Measurements from ENCODE around the gene CYB5R3.

CYB5R3 gene

DNA sequence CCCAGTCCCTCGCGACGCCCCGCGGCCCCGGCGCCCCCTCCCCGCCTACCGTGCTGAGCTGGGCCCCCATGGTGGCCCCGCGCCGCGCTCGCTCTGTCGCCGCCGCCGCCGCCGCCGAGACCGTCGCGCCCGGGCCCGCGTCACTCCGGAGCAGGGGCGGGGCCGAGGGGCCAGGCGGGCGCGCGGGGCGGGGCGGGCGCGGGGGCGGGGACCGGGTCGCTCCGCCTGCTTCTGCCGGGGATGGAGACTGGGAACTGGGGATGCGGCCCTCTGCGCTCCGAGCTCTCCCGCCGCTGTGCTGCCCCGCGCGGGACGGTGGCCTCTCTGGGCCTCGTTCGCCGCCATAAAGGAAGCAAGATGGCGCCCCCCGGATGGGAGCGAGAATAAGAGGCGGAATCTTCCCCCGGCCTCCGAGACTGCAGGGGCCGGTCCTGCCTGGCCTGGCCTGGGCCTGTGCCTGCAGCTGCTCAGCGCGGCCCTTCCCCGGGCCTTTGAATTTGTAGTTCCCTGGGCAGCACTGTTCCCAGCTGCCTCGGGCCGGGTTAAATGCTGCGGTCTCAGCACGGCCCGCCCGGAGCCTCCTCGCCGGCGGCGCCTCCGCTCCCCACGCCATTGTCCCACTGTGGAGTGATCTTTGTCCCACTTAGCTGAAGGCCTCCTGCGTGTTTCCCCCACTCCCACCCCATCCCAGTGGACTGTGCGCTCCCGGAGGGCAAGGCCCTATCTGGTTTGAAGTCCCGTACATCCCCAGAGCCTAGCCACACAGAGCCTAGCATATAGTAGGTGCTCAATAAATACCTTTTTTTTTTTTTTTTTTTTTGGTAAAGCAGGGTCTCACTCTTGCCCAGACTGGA, at the start of gene CYB5R3:
Gene CYB5R3 (minus strand): TSS at position 147 of the 854 bp plus-strand sequence. CDS start 77 bp downstream, at position 70.
- DNase-seq, result peak; percentile 77

DNA sequence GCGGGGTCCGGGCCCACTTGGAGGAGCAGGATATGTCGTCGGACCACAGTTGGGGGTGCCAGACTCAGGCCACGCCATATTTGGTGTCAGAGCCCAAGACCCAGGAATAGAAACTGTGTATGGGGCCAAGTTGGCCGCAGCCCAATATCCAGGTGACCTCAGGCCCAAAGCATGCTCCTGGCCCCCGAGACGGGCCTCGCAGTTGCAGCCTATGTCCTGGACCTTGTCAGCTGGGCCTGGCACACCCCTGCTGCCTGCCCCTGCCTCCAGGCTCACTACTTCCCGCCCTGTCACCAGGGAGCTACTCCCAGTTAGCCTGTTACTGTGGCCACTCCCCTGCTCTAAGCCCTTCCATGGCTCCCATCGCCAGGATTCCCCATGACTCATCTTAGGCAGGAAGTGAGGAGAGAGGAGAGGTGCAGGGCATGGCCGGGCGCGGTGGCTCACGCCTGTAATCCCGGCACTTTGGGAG, 48.4 kb upstream of the CYB5R3 start:
- no peak for DNase-seq

DNA sequence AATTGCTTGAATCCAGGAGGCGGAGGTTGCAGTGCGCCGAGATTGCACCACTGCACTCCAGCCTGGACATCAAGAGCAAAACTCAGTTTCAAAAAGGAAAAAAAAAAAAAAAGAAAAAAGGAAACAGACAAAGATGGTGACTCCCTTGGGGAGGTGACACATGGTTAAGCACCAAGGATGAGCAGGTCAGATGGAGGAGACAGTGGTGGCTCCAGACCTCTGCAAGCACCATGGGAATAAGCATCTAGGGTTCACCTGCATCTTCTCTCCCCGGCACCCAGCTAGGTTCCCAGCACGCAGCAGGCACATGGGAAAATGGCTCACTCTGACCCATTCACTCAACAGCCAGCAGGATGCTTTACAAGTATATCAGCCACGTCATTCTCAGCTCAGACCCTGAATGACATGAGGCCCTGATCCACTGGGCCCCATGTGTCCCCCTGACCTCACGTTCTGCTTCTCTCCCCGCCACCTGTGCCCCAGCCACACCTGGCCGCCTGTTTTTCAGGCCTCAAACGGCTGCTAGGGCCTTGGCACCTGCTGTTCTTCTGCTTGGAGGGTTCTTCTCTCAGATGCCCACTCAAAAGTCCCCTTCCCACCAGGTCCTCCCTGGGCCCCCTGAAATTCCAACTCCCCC, 47.3 kb upstream of the CYB5R3 start:
- no peak for DNase-seq

DNA sequence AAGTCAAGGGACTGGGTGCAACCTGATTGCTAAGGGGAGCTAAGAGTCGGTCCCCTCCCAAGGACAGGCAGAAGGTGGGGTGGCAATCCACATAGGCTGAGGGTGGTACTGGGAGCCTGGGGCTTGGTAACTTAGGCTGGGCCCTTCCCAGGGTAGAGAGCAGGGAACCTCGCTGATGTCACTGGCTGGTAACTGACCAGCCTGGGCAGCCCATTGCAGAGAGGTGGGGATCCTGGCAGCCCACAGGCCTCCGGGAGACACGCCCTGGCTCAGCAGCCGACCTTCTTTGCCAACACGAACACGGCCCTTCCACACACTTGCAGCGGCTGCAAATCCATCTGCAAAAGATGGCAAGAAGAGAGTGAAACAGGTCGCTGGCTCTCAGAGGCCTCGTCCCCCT, 46.1 kb upstream of the CYB5R3 start:
- no peak for DNase-seq

DNA sequence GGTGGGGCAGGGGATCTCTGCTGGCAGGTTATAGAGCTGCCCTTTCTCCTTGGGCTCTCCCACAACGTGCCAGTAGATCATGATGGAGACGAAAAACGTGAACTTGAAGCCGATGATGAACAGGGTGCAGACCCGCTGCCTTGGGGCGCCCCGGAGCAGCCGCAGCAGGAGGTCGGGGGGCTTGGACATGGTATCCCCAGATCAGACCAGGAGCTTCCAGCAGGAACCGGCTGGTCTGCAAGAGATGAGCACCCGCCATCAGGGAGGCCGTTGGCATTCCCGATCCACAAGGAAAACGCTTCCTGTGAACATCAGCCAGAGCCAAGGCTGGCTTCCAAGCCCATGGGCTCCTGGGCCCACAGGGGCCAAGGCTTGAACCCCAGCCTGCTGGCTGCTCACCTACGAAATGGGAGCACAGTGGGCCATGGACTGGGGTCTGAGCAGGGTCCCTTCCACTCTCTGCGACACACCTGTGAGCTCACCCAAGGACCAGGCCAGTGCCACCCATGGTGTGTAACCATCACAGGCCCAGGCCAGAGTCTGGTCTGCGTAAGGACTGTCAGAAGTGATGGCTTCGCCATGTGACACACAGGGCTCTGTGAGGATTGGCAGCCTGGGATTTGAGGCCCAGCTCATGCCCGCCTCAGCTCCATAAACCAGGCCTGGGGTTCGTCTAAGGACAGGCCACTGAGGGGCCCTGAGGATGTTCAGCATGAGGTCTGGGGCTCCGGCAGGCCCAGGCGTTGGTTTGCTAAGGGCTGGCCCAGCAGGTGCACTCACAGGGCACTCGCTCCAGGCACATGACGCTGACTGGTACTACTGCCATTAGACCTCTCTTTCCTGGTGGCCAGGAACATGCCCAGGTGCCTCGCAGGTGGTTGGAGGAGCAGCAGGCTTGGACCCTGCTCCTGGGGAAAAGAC, 44.8 kb upstream of the CYB5R3 start:
- DNase-seq, result no peak

DNA sequence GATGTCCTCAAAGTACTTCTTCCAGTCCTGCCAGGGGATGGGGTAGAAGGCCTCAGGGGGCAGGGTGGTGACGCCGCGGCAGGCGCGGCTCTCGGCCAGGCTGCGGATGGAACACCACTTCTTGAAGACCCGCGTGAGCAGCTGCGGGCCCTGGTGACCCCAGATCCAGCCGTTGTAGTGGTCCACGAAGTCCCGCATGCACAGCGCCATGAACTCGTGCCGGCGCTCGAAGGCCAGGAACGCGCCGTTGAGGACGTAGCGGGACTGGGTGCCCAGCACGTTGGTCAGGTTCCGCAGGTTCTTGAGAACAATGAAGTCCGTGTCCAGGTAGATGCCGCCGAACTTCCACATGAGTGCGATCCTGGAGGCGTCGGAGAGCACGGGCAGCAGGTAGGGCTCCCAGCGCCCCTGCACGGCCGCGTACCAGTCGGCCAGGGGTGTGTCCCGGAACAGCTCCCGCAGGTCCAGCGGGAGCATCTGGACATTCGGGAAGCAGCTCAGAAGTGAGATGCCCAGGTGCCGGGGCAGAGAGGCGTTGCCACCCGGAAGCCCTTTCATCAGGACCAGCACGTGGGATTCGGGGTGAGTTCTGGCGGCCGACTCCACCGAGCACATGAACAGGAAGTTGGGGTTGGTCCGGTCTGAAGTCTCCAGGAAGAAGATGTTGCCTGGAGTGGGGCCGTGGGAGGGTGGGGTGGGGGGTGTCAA, 44.0 kb upstream of the CYB5R3 start:
- DNase-seq, result no peak

DNA sequence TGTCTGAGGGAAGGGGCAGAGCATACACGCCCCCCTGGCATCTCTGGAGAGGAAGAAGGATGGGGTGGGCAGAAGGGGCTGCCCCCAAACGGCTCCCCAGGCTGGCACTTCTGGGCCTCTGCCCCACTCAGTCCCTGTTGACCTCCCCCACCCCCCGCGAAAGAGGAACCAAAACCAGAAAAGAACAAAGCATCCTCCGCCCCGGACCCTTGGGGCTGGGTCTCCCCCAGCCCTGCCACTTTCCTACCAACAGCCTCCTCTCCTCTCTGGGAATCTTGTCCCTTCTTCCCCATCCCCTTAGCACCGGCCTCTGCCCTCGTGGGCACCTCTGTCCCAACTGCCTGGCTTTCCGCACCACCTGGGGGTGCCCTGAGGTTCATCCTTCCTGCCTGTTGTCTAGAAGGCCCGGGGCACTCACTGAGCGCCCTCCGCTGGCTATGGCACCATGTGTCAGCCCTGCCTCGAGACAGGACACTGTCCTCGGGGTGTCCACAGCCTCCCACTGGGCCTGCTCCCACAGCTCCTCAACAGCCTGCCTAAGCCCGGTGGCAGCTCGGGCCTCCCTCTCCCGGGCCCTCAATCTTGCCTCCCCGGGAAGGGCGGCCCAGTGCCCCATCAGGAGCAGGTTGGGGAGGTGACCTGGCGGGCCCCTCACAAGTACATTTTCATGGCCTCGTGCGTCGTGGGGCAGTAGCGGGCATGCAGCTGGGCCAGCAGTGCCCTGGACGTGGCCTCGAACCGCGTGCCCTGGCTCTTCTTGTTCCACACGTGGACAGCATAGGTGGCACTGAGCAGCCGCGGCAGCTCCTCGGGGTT, 43.3 kb upstream of the CYB5R3 start:
- DNase-seq, result no peak

DNA sequence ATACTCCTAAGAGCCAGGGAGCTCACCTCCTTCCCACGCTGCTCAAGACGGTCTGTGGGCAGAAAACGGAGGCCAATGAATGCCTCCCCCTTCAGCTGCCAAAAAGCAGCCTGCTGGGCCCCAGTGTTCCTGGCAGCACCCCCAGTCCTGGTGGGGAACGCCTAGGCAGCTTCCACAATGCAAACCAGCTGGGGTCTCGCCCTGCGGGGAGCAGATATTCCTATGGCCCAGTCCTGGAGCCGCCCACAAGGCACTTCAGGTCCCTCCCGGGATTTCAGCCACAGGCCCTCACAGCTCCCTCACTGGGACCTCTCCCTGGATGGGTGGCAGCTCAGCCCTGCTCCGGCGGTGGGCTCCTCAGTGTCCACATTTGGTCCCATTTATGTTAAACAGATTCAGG, 42.2 kb upstream of the CYB5R3 start:
- DNase-seq, result no peak

DNA sequence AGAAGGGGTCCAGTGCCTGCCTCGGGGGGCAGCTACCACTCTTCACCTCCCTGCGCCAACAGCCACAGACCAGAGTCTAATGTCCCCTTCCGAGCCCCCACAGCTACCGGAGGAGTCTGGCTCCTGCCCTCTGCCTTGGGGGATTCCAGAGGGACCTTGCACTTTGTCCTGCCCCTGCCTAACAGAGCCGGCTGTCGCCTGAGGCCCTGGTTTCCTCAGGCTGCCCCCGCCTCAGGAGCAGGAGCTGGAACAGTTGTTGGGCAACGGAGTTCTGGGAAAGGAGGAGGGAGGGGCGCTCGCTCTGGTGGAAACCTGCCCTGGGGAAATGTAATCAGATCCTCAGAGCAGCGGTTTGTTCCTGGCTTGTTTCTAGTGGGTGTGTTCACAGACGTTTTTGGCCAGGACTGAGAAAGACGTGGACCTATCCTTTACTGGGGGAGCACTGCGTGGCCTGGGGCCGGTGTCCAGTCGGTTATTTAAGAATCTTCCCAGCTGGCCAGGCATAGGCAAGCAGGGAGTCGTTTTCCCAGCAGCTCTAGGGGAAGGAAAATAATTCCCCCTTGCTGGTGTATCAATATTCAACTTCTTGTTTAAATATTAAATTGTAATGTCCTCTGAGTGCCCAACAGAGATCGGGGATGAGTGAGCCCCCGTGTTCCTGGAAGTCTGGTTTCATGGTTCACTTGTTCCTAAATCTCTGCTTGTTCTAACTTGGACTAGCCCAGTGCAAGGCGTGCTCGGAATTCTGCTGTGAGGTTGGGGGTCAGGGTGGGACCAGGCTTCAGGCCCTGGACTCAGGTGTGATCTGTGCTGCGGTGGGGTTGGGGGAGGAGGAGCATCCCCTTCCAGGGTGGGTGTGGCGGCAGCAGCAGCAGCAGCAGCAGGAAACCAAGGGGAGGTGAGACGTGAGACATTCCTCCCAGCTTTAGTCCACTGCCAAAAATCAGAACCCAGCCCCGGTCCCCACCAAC, 39.3 kb upstream of the CYB5R3 start:
- no peak for DNase-seq

DNA sequence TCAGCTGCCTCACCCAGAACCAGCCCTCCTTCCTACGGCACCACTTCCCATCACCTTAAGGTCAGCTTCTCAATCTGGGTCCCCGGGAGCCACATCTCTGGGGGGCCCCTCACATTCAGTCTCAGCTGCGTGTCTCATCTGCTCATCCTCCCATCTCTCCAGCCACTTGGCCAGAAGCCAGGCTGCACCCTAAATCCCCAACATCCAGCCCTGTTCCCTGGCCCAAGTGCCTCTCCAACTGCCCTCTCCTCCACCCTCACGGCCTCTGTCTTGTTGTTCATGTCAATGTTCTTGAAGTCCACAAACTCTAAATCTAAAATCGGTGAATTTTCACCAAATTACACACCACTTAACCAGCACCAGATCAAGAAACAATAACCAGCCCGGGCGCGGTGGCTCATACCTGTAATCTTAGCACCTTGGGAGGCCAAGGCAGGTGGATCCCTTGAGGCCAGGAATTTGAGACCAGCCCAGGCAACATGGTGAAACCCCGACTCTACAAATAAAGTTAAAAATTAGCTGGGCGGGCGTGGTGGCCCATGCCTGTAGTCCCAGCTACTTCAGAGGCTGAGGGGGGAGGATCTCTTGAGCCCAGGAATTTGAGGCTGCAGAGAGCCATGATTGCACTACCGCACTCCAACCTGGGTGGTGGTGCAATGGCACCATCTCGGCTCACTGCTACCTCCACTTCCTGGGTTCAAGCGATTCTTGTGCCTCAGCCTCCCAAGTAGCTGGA, 37.7 kb upstream of the CYB5R3 start:
- no peak for DNase-seq

DNA sequence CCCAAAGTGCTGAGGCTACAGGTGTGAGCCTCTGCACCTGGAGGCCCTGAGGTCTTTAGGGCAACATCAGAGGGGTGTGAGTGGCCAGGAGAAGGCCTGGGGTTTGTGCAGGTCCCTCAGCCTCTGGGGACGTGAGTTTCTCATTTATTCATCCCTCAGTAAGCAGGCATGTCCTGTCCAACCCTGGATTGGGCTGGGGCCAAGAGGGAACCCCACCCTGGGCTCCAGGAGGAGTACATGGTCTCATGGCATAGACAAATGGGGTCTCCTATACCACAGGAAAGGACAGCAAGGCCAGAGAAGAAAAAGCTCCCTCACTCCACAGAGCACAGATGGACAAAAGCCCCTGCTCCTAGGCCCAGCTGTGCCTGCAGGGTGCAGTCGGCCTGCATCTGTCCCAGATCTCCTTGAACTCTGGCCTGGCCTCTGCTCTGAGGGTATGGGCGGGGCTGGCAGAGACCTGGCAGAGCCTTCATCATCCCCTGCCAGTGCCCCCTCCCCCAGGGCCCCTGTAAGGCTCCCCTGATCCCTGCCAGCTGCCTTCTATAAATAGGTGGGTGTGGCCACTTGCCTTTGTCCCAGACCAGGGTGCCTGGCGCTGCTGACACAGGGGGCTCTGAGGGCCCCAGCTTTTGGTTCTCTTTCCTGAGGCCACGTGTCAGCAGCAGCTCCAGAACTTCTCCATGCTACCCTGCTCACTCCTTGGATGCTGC, 36.9 kb upstream of the CYB5R3 start:
- no peak for DNase-seq

DNA sequence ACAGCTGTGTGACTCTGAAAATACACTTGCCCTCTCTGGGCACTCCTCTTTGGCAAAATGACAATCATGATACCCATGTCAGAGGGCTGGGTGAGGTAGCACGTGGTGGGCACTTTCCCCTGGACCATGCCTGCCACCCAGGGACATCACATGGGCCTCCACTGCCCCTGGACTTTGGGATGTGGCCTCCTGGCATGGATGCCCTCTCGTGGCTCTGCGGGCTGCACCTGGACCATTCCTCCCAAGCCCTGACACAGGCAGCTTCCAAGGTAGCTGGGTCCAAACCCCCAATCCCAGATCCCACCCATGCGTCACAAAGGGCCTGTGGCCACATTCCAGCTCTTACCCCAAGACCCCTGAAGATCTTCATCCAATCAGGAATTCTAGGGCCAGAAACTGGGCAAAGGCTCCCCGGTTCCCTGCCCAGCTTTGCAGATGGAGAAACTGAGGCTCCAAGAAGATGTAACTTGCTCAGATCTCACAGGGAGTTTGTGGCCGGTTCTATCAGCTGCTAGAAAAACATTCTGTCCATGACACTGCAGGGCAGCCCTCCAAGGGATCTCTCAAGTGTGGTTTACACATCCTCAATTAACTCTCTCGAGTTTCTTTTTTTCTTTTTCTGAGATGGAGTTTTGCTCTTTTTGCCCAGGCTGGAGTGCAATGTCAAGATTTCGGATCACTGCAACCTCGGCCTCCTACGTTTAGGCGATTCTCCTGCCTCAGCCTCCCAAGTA, 35.4 kb upstream of the CYB5R3 start:
- no peak for DNase-seq

DNA sequence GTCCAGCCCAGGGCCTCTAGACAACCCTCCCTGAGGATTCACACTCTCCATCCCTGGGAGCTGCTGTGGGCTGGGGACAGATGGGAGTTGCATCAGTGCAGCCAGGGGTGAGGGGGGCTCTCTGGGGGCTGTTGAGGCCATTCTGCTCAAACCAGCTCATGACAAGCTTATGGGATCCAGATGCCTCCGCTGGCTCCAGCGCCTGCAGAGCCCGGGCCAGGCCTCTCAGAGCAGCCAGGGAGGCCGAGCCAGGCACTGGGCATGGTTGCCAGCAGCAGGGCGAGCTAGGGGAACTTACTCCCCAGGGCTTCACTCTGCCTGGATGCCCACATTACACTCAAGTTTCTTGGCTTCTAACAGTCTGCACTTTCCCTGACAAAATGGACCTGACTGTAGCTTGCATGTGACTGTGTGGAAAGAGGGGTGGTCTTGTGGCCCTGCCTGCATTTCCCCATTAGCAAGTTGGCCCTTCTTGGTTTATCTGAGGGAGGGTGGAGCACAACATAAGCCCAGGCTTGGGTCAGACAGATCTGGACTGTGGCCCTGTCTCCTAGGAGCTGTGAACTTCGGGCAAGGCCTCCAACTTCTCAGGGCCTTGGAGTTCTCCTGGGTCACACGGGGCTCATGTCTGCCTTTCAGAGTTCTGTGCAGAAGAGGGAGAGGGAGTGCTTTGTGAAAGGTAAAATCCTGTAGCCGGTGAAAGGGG, 34.5 kb upstream of the CYB5R3 start:
- no peak for DNase-seq

DNA sequence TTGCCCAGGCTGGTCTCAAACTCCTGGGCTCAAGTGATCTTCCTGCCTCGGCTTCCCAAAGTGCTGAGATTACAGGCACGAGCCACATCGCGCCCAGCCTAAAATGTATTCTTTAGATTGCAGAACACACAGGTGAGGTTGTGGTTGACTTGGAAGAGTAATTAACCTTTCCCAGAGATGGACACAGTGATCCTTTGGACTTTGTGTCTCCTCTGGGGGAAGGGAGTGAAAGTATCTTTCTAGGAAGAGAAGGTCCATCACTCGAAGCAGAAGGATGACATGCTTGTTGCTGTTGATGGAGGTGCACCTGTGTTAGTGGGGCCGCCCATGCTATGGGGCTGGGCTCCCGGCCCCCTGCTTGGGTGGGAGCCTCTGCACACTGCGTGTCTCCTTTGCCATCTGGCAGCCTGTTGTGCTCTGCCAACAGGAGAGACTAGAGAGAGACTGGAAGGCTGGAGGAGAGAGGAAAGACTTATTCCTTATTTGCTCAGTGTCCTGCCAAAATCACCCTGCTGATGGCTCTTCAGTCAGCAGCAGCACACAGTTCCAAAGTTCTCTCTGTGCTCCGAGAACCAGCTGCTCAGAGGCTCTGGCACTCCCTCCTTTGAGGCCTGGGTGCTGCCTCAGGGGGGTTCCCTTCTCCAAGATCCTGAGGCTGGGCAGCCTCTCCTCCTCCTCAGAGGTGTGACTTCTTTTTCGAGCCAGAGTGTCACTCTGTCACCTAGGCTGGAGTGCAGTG, 33.1 kb upstream of the CYB5R3 start:
- DNase-seq, result no peak

DNA sequence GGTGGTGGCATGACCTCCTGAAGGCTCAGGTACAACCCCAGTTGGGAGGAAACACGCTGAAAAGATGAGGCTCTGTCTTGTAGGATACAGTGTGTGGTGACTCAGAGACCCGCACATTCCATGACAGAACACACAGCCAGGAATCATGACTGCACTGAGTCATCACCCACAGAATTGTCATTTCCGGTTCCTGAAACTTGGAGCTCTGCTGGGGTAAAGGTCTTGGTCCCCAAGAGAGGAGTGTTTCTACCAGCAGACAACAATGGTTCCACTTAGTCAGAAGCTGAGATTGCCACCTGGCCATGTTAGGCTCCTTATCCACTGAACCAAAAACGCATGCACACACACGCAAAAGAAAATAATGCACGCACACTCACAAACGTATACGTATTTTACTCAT, 31.5 kb upstream of the CYB5R3 start:
- DNase-seq, result no peak

DNA sequence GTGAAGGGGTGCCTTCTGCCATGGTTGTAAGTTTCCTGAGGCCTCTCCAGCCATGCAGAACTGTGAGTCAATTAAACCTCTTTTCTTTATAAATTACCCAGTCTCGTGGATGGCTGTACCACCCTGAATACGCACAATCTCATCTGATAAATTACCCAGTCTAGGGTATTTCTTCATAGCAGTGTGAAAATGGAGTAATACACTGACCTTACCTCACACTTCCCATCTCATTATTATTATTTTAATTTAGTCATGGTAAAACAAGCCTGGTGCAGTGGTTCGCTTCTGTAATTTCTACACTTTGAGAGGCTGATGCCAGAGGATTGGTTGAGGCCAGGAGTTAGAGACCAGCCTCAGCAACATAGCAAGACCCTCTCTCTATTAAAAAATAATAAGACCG, 30.5 kb upstream of the CYB5R3 start:
- no peak for DNase-seq

DNA sequence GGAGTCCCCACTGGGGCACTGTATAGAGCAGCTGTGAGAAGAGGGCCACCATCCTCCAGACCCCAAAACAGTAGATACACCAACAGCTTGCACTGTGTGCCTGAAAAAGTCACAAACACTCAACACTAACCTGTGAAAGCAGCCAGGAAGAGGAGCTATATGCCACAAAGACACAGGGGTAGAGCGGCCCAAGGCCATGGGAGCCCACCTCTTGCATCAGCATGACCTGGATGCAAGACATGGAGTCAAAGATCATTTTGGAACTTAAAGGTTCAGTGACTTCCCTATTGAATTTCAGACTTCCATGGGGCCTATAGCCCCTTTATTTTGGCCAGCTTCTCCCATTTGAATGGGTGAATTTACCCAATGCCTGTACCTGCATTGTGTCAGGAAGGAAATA, 29.7 kb upstream of the CYB5R3 start:
- no peak for DNase-seq
